Spleen (tissue), 7 donors: ENCODE measurements around the gene NFATC2.

Experiments
- POLR2A ChIP-seq, 3 donors: fragments of 450-650 bp; IDR thresholded peaks; one replicate each; pipeline ENCODE4 v1.5.1; 2017; ENCODE audit warnings: antibody characterized with exemption in 3 of 3, mild to moderate bottlenecking in 1 of 3
- POLR2AphosphoS5 ChIP-seq, 3 donors: sonication (generic); formaldehyde crosslinking; IDR thresholded peaks; one replicate each; pipeline ENCODE4 v1.5.1; 2017; ENCODE audit warnings: antibody characterized with exemption in 3 of 3
- TF ChIP-seq, protein P1 (sequence below), 11 experiments: fragments of 200-600 bp in 7 of 11; fragments of 450-650 bp in 4 of 11; sonication (generic) in 4 of 11; IDR thresholded peaks in 8 of 11; conservative IDR thresholded peaks in 3 of 11; 1 replicate in 7 of 11; 2 replicates in 4 of 11; pipeline versions ENCODE4 v1.4.0 to v1.8.0; 2016 to 2021; ENCODE audit warnings: antibody characterized with exemption in 11 of 11, inconsistent platforms in 4 of 11, mild to moderate bottlenecking in 1 of 11
- donor health status: DM: no; HTN: no; CAD: no; lungs with moderate emphysema.
- donor health status: DM: no; HTN: no; CAD: no.
- donor health status: DM: no; HTN: no; CAD: no.

DNA sequence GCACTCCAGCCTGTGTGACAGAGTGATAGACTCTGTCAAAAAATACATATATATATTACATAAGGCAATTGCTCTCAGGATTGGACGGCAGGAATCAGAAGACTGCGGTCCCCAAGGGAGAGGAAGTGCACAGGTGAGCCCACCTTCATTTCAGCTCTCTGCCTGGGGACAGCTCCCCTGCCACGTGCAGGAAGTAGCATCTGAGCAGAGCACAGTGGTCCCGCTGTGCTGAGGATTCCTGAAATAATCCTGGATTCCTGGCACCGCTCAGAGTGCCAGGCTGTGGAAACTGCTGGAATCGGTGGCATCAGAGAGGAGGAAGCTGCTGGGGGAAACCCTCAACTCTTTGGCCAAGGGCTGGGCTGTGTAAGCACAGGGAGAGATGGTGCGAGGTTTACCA, 27.7 kb downstream of the NFATC2 start:
- TF ChIP-seq, protein P1, sequence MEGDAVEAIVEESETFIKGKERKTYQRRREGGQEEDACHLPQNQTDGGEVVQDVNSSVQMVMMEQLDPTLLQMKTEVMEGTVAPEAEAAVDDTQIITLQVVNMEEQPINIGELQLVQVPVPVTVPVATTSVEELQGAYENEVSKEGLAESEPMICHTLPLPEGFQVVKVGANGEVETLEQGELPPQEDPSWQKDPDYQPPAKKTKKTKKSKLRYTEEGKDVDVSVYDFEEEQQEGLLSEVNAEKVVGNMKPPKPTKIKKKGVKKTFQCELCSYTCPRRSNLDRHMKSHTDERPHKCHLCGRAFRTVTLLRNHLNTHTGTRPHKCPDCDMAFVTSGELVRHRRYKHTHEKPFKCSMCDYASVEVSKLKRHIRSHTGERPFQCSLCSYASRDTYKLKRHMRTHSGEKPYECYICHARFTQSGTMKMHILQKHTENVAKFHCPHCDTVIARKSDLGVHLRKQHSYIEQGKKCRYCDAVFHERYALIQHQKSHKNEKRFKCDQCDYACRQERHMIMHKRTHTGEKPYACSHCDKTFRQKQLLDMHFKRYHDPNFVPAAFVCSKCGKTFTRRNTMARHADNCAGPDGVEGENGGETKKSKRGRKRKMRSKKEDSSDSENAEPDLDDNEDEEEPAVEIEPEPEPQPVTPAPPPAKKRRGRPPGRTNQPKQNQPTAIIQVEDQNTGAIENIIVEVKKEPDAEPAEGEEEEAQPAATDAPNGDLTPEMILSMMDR (IDR thresholded peaks at IDR 0.05 in 8 of 11, conservative IDR thresholded peaks at IDR 0.05 in 3 of 11) = no peak
- TF ChIP-seq POLR2AphosphoS5 (IDR thresholded peaks at IDR 0.05) (no peak), POLR2A (IDR thresholded peaks at IDR 0.05) (no peak)
